Sigmoid colon (tissue), 7 donors: ENCODE results near the gene TNIK. TPM values are rescaled to one million over a fixed set of nuclear protein-coding genes. Genes with fewer than 3 reads are reported as not detected.

Experiments used
- DNase-seq: peaks from one replicate; pipeline ENCODE4 v3.0.0-alpha.2; 2019
- H3K27ac ChIP-seq, 4 donors: fragments of 200-600 bp; sonication (generic); one replicate each; pipeline ENCODE4 v1.5.1; 2016 to 2019; ENCODE audit warnings: mild to moderate bottlenecking in 1 of 4
- H3K27me3 ChIP-seq, 3 donors: fragments of 200-600 bp; sonication (generic); one replicate each; pipeline ENCODE4 v1.5.1; 2019; ENCODE audit warnings: mild to moderate bottlenecking in 1 of 3
- H3K36me3 ChIP-seq, 4 donors: fragments of 200-600 bp; sonication (generic); one replicate each; pipeline ENCODE4 v1.5.1; 2016 to 2019
- H3K4me1 ChIP-seq, 4 donors: fragments of 200-600 bp; sonication (generic); one replicate each; pipeline ENCODE4 v1.5.1; 2017 to 2019
- H3K4me3 ChIP-seq, 4 donors: fragments of 200-600 bp; sonication (generic); one replicate each; pipeline ENCODE4 v1.5.1; 2017 to 2019; ENCODE audit warnings: mild to moderate bottlenecking in 2 of 4, moderate library complexity in 1 of 4
- H3K9me3 ChIP-seq, 4 donors: fragments of 200-600 bp in 3 of 4; sonication (generic) in 3 of 4; one replicate each; pipeline versions ENCODE4 v1.5.1 to v1.6.1; 2013 to 2019
- EP300 ChIP-seq, 4 donors: sonication (generic); formaldehyde crosslinking; IDR thresholded peaks; one replicate each; pipeline ENCODE4 v1.6.1; 2017; ENCODE audit warnings: antibody characterized with exemption in 4 of 4
- POLR2A ChIP-seq, 2 donors: fragments of 450-650 bp; IDR thresholded peaks; one replicate each; pipeline ENCODE4 v1.6.1; 2016; ENCODE audit warnings: antibody characterized with exemption in 2 of 2, mild to moderate bottlenecking in 2 of 2, moderate library complexity in 2 of 2
- POLR2AphosphoS5 ChIP-seq, 4 donors: sonication (generic); formaldehyde crosslinking; IDR thresholded peaks; one replicate each; pipeline ENCODE4 v1.6.1; 2017; ENCODE audit warnings: antibody characterized with exemption in 4 of 4
- WGBS, 2 donors: extraction: QIAGEN DNeasy Blood & Tissue Kit; methylation state at CpG; one replicate each; pipeline ENCODE4 v1.1.7; 2013; 5-methylcytosine and 5-hydroxymethylcytosine counted together
- intact Hi-C: fragments of 100-400 bp; cut with DNase I; formaldehyde crosslinking; loops from one replicate; pipeline ENCODE4 v1.15.1; 2023
- polyA plus RNA-seq, 3 donors: library from polyadenylated mRNA; stranded (reverse); fragments of 200-250 nt; gene quantifications; one replicate each; pipeline ENCODE4 v1.2.3, GENCODE V29; 2013
- total RNA-seq, 4 donors: library from RNA; depleted of rRNA; stranded (reverse); fragments of >200 nt; gene quantifications; one replicate each; pipeline ENCODE4 v1.1.0, GENCODE V29; 2016
- TF ChIP-seq, protein P1 (sequence below), 4 experiments: fragments of 450-650 bp in 3 of 4; fragments of 200-600 bp in 1 of 4; IDR thresholded peaks; one replicate each; pipeline ENCODE4 v1.5.1; 2016 to 2019; ENCODE audit warnings: antibody characterized with exemption in 4 of 4, mild to moderate bottlenecking in 3 of 4, moderate library complexity in 2 of 4
- donor health status: healthy with polysubstance abuse.
- donor health status: Bipolar disorder and iron deficiency.
- donor health status: healthy.

Gene TNIK
- total and polyA plus RNA-seq, 7 donors = 5.4 to 21.3 (median 9.2) TPM

DNA sequence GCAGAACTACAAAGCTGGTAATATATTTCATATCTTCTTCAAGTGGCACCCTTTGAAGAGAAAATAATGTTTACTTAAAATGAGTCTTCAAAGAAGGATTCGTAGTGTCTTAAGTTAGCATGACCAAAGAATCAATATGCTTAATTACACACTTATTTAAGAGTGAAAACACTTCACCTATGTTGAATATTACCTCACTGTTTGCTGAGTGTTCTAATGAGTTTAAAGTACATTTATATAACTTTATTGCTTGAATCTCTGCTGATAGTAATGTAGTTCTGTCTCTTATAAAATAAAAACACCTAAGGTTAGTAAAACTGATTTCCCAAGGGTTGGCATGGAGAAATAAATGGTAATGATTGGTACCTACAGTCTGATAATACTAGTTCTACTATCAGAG is 290.3 kb downstream of the TNIK start:
- H3K27ac ChIP-seq = no peak overlapping the region
- no peaks in the 10 kb centered on the region for H3K27me3 ChIP-seq
- intact Hi-C loops = no loop called here
- no peaks in the 10 kb centered on the region for H3K9me3 ChIP-seq
- TF ChIP-seq, protein P1, sequence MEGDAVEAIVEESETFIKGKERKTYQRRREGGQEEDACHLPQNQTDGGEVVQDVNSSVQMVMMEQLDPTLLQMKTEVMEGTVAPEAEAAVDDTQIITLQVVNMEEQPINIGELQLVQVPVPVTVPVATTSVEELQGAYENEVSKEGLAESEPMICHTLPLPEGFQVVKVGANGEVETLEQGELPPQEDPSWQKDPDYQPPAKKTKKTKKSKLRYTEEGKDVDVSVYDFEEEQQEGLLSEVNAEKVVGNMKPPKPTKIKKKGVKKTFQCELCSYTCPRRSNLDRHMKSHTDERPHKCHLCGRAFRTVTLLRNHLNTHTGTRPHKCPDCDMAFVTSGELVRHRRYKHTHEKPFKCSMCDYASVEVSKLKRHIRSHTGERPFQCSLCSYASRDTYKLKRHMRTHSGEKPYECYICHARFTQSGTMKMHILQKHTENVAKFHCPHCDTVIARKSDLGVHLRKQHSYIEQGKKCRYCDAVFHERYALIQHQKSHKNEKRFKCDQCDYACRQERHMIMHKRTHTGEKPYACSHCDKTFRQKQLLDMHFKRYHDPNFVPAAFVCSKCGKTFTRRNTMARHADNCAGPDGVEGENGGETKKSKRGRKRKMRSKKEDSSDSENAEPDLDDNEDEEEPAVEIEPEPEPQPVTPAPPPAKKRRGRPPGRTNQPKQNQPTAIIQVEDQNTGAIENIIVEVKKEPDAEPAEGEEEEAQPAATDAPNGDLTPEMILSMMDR (IDR thresholded peaks at IDR 0.05) = no peak
- TF ChIP-seq POLR2AphosphoS5 (IDR thresholded peaks at IDR 0.05) = no peak
- peaks cover 0 to 17% (median 0%) of the 10 kb centered on the region in 4 donors for H3K36me3 ChIP-seq
- H3K4me1 ChIP-seq = peaks cover 0 to 1% (median 0%) of the 10 kb centered on the region in 4 donors
- 16 to 74% methylated on average over 1 of the region's 1 CpG for WGBS, 2 donors
- no peak for DNase-seq
- H3K4me3 ChIP-seq = no peak overlapping the region

DNA sequence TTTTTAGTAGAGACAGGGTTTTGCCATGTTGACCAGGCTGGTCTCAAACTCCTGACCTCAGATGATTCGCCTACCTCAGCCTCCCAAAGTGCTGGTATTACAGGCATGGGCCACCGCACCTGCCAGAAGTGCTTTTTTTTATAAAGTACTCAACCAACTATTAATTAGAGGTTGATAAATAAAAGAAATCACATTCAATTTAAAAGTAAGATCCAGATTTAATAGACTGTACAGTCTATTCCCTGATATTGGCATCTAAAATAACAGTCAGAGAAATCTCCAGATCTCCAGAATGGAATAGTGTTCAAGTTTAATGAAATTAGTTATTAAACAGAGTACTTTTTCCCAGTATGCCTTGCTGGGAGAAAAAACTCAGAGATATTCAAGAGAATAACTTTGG is 290.8 kb downstream of the TNIK start:
- H3K36me3 ChIP-seq = peaks cover 0 to 17% (median 0%) of the 10 kb centered on the region in 4 donors
- TF ChIP-seq POLR2AphosphoS5 (IDR thresholded peaks at IDR 0.05) = no peak
- no peak for TF ChIP-seq EP300 (IDR thresholded peaks at IDR 0.05)
- no peak for TF ChIP-seq POLR2A (IDR thresholded peaks at IDR 0.05)
- TF ChIP-seq, protein P1 (IDR thresholded peaks at IDR 0.05) = no peak
- no peaks in the 10 kb centered on the region for H3K27me3 ChIP-seq
- WGBS, 2 donors = 71 to 75% methylated on average over 2 of the region's 2 CpGs
- no peak for DNase-seq
- H3K9me3 ChIP-seq = no peaks in the 10 kb centered on the region
- intact Hi-C loops = no loop called here
- no peaks in the 10 kb centered on the region for H3K4me1 ChIP-seq
- no peak overlapping the region for H3K4me3 ChIP-seq
- no peak overlapping the region for H3K27ac ChIP-seq

DNA sequence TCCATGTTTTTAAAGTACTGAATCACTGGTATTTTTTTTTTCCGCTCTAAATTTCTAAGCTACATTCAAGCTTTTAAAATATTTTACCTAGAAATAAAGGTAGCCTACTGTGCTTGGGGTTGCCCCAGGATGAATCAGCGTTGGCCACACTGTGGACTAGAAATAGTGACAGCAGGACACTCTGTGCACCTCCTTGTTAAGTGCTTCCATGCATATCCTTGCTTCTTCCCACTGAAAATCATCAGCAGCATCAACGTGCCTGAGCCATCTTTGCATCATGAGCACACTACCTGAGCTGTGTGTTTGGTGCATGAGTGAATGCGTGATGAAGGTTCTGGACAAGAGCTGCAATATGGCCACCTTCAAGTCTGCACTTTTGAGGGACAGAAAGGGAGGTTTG is 291.7 kb downstream of the TNIK start:
- 95 to 96% methylated on average over 4 of the region's 4 CpGs for WGBS, 2 donors
- intact Hi-C loops = no loop called here

DNA sequence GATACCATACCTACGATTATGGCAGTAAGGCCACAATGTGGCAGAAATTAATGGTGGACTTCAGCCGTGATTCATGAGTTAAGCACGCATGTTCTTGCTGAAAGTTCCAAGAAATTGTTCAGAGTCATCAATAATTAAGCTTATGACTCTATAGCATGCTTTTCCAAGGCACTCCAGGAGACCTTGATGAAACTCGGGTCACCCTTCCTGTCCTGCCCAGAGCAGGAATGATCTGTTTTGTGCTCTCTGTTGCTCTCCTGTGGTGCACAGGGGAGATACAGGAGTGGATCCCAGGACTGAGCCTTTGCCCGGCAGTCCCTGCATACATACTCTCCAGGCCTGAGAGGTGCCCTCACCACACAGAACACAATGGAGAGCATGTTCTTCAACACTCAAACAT is 292.1 kb downstream of the TNIK start:
- Histone ChIP-seq H3K9me3 (peaks cover 0 to 5% (median 0%) of the 10 kb centered on the region in 4 donors), H3K4me3 (no peak overlapping the region), H3K27me3 (no peaks in the 10 kb centered on the region), H3K27ac (no peak overlapping the region), H3K4me1 (no peaks in the 10 kb centered on the region), H3K36me3 (peaks cover 0 to 20% (median 3%) of the 10 kb centered on the region in 4 donors)
- intact Hi-C loops = no loop called here
- no peak for TF ChIP-seq POLR2A (IDR thresholded peaks at IDR 0.05)
- TF ChIP-seq, protein P1 (IDR thresholded peaks at IDR 0.05) = no peak
- TF ChIP-seq POLR2AphosphoS5 (IDR thresholded peaks at IDR 0.05) = no peak
- no peak for TF ChIP-seq EP300 (IDR thresholded peaks at IDR 0.05)
- WGBS, 2 donors = 53 to 82% methylated on average over 5 of the region's 5 CpGs
- DNase-seq = no peak

More for the DNA sequence above, 291.7 kb downstream of the TNIK start:
- Histone ChIP-seq H3K4me1 (no peaks in the 10 kb centered on the region), H3K4me3 (no peak overlapping the region), H3K36me3 (peaks cover 0 to 17% (median 3%) of the 10 kb centered on the region in 4 donors), H3K27ac (no peak overlapping the region), H3K9me3 (no peaks in the 10 kb centered on the region), H3K27me3 (no peaks in the 10 kb centered on the region)
- DNase-seq = no peak
- TF ChIP-seq EP300 (IDR thresholded peaks at IDR 0.05) = no peak
- TF ChIP-seq, protein P1 (IDR thresholded peaks at IDR 0.05) = no peak
- no peak for TF ChIP-seq POLR2A (IDR thresholded peaks at IDR 0.05)
- no peak for TF ChIP-seq POLR2AphosphoS5 (IDR thresholded peaks at IDR 0.05)

DNA sequence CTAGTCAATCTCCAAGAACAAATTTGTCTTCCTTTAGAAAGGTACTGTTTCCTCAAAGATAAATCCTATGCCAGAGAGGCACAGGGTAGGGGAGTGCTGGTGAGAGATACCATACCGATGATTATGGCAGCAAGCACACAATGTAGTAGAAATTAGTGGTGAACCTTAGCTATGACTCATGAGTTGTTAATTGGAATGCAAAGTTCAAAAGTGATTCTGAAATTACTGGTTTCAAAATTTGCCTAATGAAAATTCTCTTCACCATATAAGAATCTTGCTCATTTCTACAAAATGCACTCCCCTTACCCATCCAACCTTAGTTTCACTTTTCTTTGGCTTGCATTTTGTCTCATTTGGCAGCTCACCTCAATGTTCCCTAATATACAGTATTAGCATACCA is 294.2 kb downstream of the TNIK start:
- no peak for DNase-seq
- WGBS, 2 donors = 62 to 73% methylated on average over 1 of the region's 1 CpG
- intact Hi-C loops = no loop called here
- H3K4me3 ChIP-seq = no peak overlapping the region
- no peaks in the 10 kb centered on the region for H3K4me1 ChIP-seq
- TF ChIP-seq EP300 (IDR thresholded peaks at IDR 0.05) (no peak), POLR2AphosphoS5 (IDR thresholded peaks at IDR 0.05) (no peak), POLR2A (IDR thresholded peaks at IDR 0.05) (no peak)
- TF ChIP-seq, protein P1 (IDR thresholded peaks at IDR 0.05) = no peak
- peaks cover 0 to 24% (median 3%) of the 10 kb centered on the region in 4 donors for H3K36me3 ChIP-seq
- H3K27ac ChIP-seq = no peak overlapping the region
- no peaks in the 10 kb centered on the region for H3K27me3 ChIP-seq
- H3K9me3 ChIP-seq = peaks cover 0 to 8% (median 2%) of the 10 kb centered on the region in 4 donors
